ENCODE data around the gene KLHL29. TPM values are rescaled to one million over a fixed set of nuclear protein-coding genes. Genes with fewer than 3 reads are reported as not detected.
A peak's percentile ranks its signal among the peaks of the same experiment; 100 is the strongest.

The KLHL29 gene
- total and polyA plus RNA-seq, 8 donors, result 1.8 to 10.5 (median 2.8) TPM

DNA sequence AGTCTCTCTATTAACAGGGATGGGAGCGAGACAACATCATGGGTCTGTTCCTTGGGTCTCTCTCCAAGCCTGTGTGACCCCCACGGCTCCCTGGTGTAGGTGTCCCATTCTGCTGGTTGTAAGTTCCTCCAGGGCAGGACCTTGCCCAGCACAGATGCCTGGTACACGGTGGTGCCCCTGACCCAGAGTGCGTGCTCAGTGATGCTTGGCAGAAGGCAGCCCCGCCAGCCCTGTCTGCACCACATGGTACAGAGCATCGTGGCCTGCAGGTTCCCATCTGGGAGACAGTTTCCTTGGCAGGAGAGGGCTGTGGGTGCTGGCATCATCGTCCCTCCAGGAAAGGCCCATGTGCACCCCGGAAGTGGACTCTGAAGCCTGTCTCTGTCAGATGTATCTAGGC is 249.0 kb downstream of the KLHL29 start:
- ATAC-seq (no peak), DNase-seq (no peak)
- TF ChIP-seq, protein P1, sequence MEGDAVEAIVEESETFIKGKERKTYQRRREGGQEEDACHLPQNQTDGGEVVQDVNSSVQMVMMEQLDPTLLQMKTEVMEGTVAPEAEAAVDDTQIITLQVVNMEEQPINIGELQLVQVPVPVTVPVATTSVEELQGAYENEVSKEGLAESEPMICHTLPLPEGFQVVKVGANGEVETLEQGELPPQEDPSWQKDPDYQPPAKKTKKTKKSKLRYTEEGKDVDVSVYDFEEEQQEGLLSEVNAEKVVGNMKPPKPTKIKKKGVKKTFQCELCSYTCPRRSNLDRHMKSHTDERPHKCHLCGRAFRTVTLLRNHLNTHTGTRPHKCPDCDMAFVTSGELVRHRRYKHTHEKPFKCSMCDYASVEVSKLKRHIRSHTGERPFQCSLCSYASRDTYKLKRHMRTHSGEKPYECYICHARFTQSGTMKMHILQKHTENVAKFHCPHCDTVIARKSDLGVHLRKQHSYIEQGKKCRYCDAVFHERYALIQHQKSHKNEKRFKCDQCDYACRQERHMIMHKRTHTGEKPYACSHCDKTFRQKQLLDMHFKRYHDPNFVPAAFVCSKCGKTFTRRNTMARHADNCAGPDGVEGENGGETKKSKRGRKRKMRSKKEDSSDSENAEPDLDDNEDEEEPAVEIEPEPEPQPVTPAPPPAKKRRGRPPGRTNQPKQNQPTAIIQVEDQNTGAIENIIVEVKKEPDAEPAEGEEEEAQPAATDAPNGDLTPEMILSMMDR (IDR thresholded peaks at IDR 0.05), result no peak
- Histone ChIP-seq H3K4me1 (no peaks in the 10 kb centered on the region), H3K9me3 (no peaks in the 10 kb centered on the region), H3K27me3 (no peaks in the 10 kb centered on the region), H3K27ac (no peak overlapping the region), H3K36me3 (no peaks in the 10 kb centered on the region), H3K4me3 (no peak overlapping the region)
- intact Hi-C loops (cut with DNase I), result no loop called here

GRCh38 chr2:23635442-23636340 is 250.7 kb downstream of the KLHL29 start:
- Histone ChIP-seq H3K9me3 (no peaks in the 10 kb centered on the region), H3K36me3 (no peaks in the 10 kb centered on the region), H3K27ac (no peak overlapping the region), H3K4me1 (no peaks in the 10 kb centered on the region), H3K4me3 (no peak overlapping the region), H3K27me3 (no peaks in the 10 kb centered on the region)
- no peak for ATAC-seq
- TF ChIP-seq, protein P1 (IDR thresholded peaks at IDR 0.05), result no peak
- DNase-seq, result peak in 1 of 4 donors; percentile 18
- intact Hi-C loops (cut with DNase I), result no loop called here

DNA sequence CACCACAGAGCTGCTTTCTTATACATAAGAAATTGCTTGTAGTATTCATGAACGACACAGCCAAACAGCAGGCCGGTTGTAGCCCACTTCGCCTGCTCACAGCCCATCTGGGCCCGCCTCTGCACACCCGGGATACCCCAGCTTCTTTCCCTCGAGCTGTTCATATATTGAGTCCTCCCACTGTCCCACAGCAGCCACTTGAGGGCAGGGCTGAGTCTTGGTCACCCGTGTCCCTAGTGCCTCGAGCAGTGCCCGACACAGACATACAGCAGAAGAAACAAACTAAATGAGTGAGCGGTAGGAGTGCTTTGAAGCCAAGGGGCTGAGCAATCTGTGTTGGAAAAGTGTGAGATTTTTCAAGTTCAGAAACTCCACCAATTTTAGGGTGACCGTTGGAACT is 251.4 kb downstream of the KLHL29 start:
- ATAC-seq (peak; percentile 47), DNase-seq (peak in 1 of 4 donors; percentile 58)
- intact Hi-C loops (cut with DNase I), result no loop called here
- Histone ChIP-seq H3K27ac (no peak overlapping the region), H3K4me1 (no peaks in the 10 kb centered on the region), H3K4me3 (no peak overlapping the region), H3K36me3 (no peaks in the 10 kb centered on the region), H3K27me3 (no peaks in the 10 kb centered on the region), H3K9me3 (no peaks in the 10 kb centered on the region)
- TF ChIP-seq, protein P1 (IDR thresholded peaks at IDR 0.05), result no peak

- intact Hi-C loops (cut with DNase I), result no loop called here
- Histone ChIP-seq H3K27ac (no peak overlapping the region), H3K36me3 (peaks cover 0 to under 1% of the 10 kb centered on the region in 2 donors), H3K4me3 (no peak overlapping the region), H3K27me3 (no peaks in the 10 kb centered on the region), H3K4me1 (no peaks in the 10 kb centered on the region), H3K9me3 (no peaks in the 10 kb centered on the region)
- TF ChIP-seq, protein P1 (IDR thresholded peaks at IDR 0.05), result no peak
- peak; percentile 48 for ATAC-seq
- peak in 2 of 4 donors; percentile 31 to 47 for DNase-seq
These were observed 252.2 kb downstream of the KLHL29 start for GRCh38 chr2:23637011-23637778.

DNA sequence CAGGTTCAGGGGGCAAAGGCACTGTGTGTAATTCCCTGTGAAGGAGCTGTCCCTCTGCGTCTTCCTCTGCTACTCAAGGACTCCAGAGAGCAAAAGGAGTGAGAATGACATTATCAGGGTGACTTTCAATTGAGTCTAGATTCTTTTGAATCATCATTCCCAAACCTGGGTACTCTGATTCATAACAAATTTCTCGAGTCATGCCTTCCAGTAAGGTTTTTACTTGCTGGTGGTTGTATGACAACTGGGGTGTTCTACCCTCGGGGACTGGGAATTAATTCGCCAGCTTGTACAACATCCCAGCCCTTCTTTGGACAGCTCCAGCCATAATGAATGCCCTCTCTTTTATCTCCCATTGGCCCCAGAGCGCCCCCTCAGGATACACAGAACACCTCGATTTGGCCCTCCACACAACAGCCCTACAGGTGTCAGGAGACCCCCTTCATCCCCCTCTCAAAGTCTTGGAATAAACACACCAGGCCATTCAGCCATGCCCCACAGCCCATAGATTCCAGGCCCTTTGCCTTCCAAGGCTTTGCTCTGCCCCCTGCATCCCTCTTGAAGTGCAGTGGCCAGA is 254.5 kb downstream of the KLHL29 start:
- ATAC-seq (no peak), DNase-seq (no peak)
- H3K27me3 ChIP-seq, result no peaks in the 10 kb centered on the region
- peaks cover 0 to 12% of the 10 kb centered on the region in 2 donors for H3K36me3 ChIP-seq
- TF ChIP-seq, protein P1 (IDR thresholded peaks at IDR 0.05), result no peak
- H3K4me3 ChIP-seq, result no peak overlapping the region
- no peaks in the 10 kb centered on the region for H3K4me1 ChIP-seq
- no peak overlapping the region for H3K27ac ChIP-seq
- intact Hi-C loops (cut with DNase I), result no loop called here
- peaks cover 0 to 9% of the 10 kb centered on the region in 2 donors for H3K9me3 ChIP-seq
